Karpas-422 (cell line): Measurements from ENCODE around the gene LRCH1. TPM values are rescaled to one million over a fixed set of nuclear protein-coding genes. Genes with fewer than 3 reads are reported as not detected.

ENCODE experiments used
- DNase-seq: peaks from one replicate; pipeline ENCODE4 v3.0.0-alpha.2; 2015
- H2AFZ ChIP-seq: fragments of 200-600 bp; sonication (generic); 2 replicates; pipeline ENCODE4 v1.6.1; 2014; ENCODE audit warnings: antibody characterized with exemption, low read length, mixed read lengths
- H3K27ac ChIP-seq: fragments of 200-600 bp; sonication (generic); 2 replicates; pipeline ENCODE4 v1.5.1; 2014; ENCODE audit warnings: mild to moderate bottlenecking, low read length, moderate library complexity
- H3K27me3 ChIP-seq: fragments of 200-600 bp; sonication (generic); 2 replicates; pipeline ENCODE4 v1.6.1; 2014; ENCODE audit warnings: low read length, mixed read lengths
- H3K36me3 ChIP-seq: fragments of 200-600 bp; sonication (generic); 2 replicates; pipeline ENCODE4 v1.6.1; 2014; ENCODE audit warnings: low read length, mixed read lengths; ENCODE audit not compliant: insufficient read depth
- H3K4me1 ChIP-seq: fragments of 200-600 bp; sonication (generic); 2 replicates; pipeline ENCODE4 v1.6.1; 2014; ENCODE audit warnings: mild to moderate bottlenecking, low read length, mixed read lengths
- H3K4me2 ChIP-seq: fragments of 200-600 bp; sonication (generic); 2 replicates; pipeline ENCODE4 v1.6.1; 2014; ENCODE audit warnings: low read length, low read depth, mild to moderate bottlenecking; ENCODE audit not compliant: poor library complexity, severe bottlenecking
- H3K4me3 ChIP-seq: fragments of 200-600 bp; sonication (generic); 2 replicates; pipeline ENCODE4 v1.5.1; 2014; ENCODE audit warnings: mild to moderate bottlenecking, antibody characterized with exemption, low read length, mixed read lengths
- H3K79me2 ChIP-seq: fragments of 200-600 bp; sonication (generic); 2 replicates; pipeline ENCODE4 v1.6.1; 2014; ENCODE audit warnings: mild to moderate bottlenecking, low read length, mixed read lengths
- H3K9ac ChIP-seq: fragments of 200-600 bp; sonication (generic); 2 replicates; pipeline ENCODE4 v1.6.0; 2014; ENCODE audit warnings: low read length
- H3K9me2 ChIP-seq: fragments of 200-600 bp; sonication (generic), shearing (Covaris generic); replicated peaks from 2 replicates; pipeline ENCODE4 v1.6.0; 2014; ENCODE audit warnings: mild to moderate bottlenecking, low read length, moderate library complexity; ENCODE audit not compliant: insufficient read depth
- H3K9me3 ChIP-seq: fragments of 300-700, 200-600 bp; sonication (generic); 2 replicates; pipeline ENCODE4 v1.6.1; 2014; ENCODE audit warnings: low read length, mixed read lengths
- H4K20me1 ChIP-seq: fragments of 200-600 bp; sonication (generic); 2 replicates; pipeline ENCODE4 v1.6.1; 2014; ENCODE audit warnings: mild to moderate bottlenecking, antibody characterized with exemption, low read length, low read depth; ENCODE audit not compliant: insufficient read depth
- total RNA-seq: library from RNA; depleted of rRNA; stranded (reverse); fragments of >200 nt; shearing (Covaris generic); gene quantifications from 2 replicates; pipeline ENCODE4 v1.2.3, GENCODE V29; 2014; ENCODE audit warnings: low replicate concordance

The LRCH1 gene
- total RNA-seq, 1 experiment from 2014 or later: 0.56 TPM

GRCh38 chr13:46520166-46520565 is 32.8 kb upstream of the LRCH1 start:
- no peaks in the 10 kb centered on the region for H3K79me2 ChIP-seq
- no peaks in the 10 kb centered on the region for H3K9me3 ChIP-seq
- no peak for DNase-seq
- no peaks in the 10 kb centered on the region for H4K20me1 ChIP-seq
- no peaks in the 10 kb centered on the region for H3K27me3 ChIP-seq
- no peaks in the 10 kb centered on the region for H3K9me2 ChIP-seq
- H2AFZ ChIP-seq: no peak overlapping the region
- H3K9ac ChIP-seq: no peak overlapping the region
- no peak overlapping the region for H3K4me2 ChIP-seq
- no peak overlapping the region for H3K4me3 ChIP-seq
- H3K4me1 ChIP-seq: no peaks in the 10 kb centered on the region
- H3K27ac ChIP-seq: no peak overlapping the region
- no peaks in the 10 kb centered on the region for H3K36me3 ChIP-seq

DNA sequence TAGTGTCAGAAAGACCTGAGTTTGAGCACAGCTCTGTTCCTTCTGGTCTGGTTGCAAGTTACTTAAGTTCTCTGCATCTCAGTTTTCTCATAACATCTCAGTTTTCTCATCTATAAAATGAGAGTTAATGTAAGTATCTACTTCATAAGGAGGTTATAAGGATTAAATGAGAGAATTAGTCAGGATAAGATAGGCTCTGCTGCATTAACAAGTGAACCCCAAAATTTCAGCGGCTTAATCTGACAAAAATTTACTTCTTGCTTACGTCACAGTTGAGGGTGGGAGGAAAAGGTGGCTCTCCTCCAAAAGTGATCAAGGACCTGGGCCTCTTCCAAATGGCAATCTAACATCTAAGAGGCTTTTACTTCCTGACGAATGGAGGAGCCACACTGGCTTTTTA is 31.5 kb upstream of the LRCH1 start:
- Histone ChIP-seq H3K4me1 (no peaks in the 10 kb centered on the region), H4K20me1 (no peaks in the 10 kb centered on the region), H3K9me2 (no peaks in the 10 kb centered on the region), H3K27ac (no peak overlapping the region), H3K27me3 (no peaks in the 10 kb centered on the region), H3K36me3 (no peaks in the 10 kb centered on the region), H3K4me2 (no peak overlapping the region), H3K9me3 (no peaks in the 10 kb centered on the region), H3K9ac (no peak overlapping the region), H3K4me3 (no peak overlapping the region), H3K79me2 (no peaks in the 10 kb centered on the region), H2AFZ (no peak overlapping the region)
- no peak for DNase-seq

- H3K9me3 ChIP-seq: no peaks in the 10 kb centered on the region
- no peak for DNase-seq
- no peak overlapping the region for H3K4me3 ChIP-seq
- H3K9me2 ChIP-seq: no peaks in the 10 kb centered on the region
- H3K27me3 ChIP-seq: no peaks in the 10 kb centered on the region
- H3K27ac ChIP-seq: no peak overlapping the region
- H3K79me2 ChIP-seq: no peaks in the 10 kb centered on the region
- no peaks in the 10 kb centered on the region for H3K36me3 ChIP-seq
- no peak overlapping the region for H3K4me2 ChIP-seq
- H3K9ac ChIP-seq: no peak overlapping the region
- no peak overlapping the region for H2AFZ ChIP-seq
- no peaks in the 10 kb centered on the region for H3K4me1 ChIP-seq
- H4K20me1 ChIP-seq: no peaks in the 10 kb centered on the region
Observed at GRCh38 chr13:46521921-46522747, 30.8 kb upstream of the LRCH1 start.

DNA sequence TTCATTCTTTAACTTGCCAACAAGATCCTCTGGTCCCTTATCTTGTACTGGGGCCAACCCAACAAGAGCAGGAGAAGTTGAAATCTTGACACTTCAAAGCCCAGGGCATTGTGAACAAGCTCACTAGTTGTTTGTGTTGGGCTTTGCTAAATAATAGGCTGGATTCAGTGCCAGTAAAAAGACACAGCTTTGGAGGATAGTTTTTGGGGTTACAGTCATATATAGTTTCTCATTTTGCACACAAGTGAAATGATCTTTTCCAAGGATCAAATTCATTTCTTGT is 30.3 kb upstream of the LRCH1 start:
- Histone ChIP-seq H3K9ac (no peak overlapping the region), H3K27ac (no peak overlapping the region), H3K4me2 (no peak overlapping the region), H3K36me3 (no peaks in the 10 kb centered on the region), H3K9me3 (no peaks in the 10 kb centered on the region), H3K9me2 (no peaks in the 10 kb centered on the region), H3K4me1 (no peaks in the 10 kb centered on the region), H3K27me3 (no peaks in the 10 kb centered on the region), H2AFZ (no peak overlapping the region), H3K79me2 (no peaks in the 10 kb centered on the region), H3K4me3 (no peak overlapping the region), H4K20me1 (no peaks in the 10 kb centered on the region)
- DNase-seq: no peak

- Histone ChIP-seq H3K36me3 (no peaks in the 10 kb centered on the region), H3K9ac (no peak overlapping the region), H3K27me3 (no peaks in the 10 kb centered on the region), H4K20me1 (no peaks in the 10 kb centered on the region), H3K9me2 (no peaks in the 10 kb centered on the region), H3K4me2 (no peak overlapping the region), H3K9me3 (no peaks in the 10 kb centered on the region), H2AFZ (no peak overlapping the region), H3K27ac (no peak overlapping the region), H3K79me2 (no peaks in the 10 kb centered on the region), H3K4me1 (no peaks in the 10 kb centered on the region), H3K4me3 (no peak overlapping the region)
- no peak for DNase-seq
Observed at GRCh38 chr13:46523972-46524752, 28.8 kb upstream of the LRCH1 start.

GRCh38 chr13:46526100-46526735 is 26.8 kb upstream of the LRCH1 start:
- H3K36me3 ChIP-seq: no peaks in the 10 kb centered on the region

GRCh38 chr13:46526740-46527139 is 26.2 kb upstream of the LRCH1 start:
- no peak for DNase-seq
- Histone ChIP-seq H3K36me3 (no peaks in the 10 kb centered on the region), H3K79me2 (no peaks in the 10 kb centered on the region), H3K27me3 (no peaks in the 10 kb centered on the region), H3K4me1 (no peaks in the 10 kb centered on the region), H3K4me2 (no peak overlapping the region), H3K9me3 (no peaks in the 10 kb centered on the region), H3K4me3 (no peak overlapping the region), H3K9ac (no peak overlapping the region), H3K9me2 (no peaks in the 10 kb centered on the region), H3K27ac (no peak overlapping the region), H2AFZ (no peak overlapping the region), H4K20me1 (no peaks in the 10 kb centered on the region)

More at GRCh38 chr13:46526100-46526735, 26.8 kb upstream of the LRCH1 start:
- no peaks in the 10 kb centered on the region for H4K20me1 ChIP-seq
- no peaks in the 10 kb centered on the region for H3K79me2 ChIP-seq
- DNase-seq: no peak
- no peaks in the 10 kb centered on the region for H3K9me2 ChIP-seq
- no peak overlapping the region for H2AFZ ChIP-seq
- no peak overlapping the region for H3K27ac ChIP-seq
- H3K4me2 ChIP-seq: no peak overlapping the region
- H3K27me3 ChIP-seq: no peaks in the 10 kb centered on the region
- no peaks in the 10 kb centered on the region for H3K4me1 ChIP-seq
- H3K9ac ChIP-seq: no peak overlapping the region
- no peaks in the 10 kb centered on the region for H3K9me3 ChIP-seq
- no peak overlapping the region for H3K4me3 ChIP-seq

GRCh38 chr13:46527237-46527636 is 25.7 kb upstream of the LRCH1 start:
- Histone ChIP-seq H3K36me3 (no peaks in the 10 kb centered on the region), H3K27me3 (no peaks in the 10 kb centered on the region), H3K4me3 (no peak overlapping the region), H2AFZ (no peak overlapping the region), H3K9ac (no peak overlapping the region), H3K4me2 (no peak overlapping the region), H3K4me1 (no peaks in the 10 kb centered on the region), H3K9me3 (no peaks in the 10 kb centered on the region), H4K20me1 (no peaks in the 10 kb centered on the region), H3K27ac (no peak overlapping the region), H3K9me2 (no peaks in the 10 kb centered on the region), H3K79me2 (no peaks in the 10 kb centered on the region)
- DNase-seq: no peak
